NCI-H2107 treated with DMSO at 0.1 percent for 48 hours (cell line): ENCODE data around the gene NFKB1.

Experiments used
- DNase-seq: peaks from one replicate; lab custom pipeline; 2025; ENCODE audit not compliant: unreplicated experiment; lab: John Stamatoyannopoulos, UW

The NFKB1 gene

DNA sequence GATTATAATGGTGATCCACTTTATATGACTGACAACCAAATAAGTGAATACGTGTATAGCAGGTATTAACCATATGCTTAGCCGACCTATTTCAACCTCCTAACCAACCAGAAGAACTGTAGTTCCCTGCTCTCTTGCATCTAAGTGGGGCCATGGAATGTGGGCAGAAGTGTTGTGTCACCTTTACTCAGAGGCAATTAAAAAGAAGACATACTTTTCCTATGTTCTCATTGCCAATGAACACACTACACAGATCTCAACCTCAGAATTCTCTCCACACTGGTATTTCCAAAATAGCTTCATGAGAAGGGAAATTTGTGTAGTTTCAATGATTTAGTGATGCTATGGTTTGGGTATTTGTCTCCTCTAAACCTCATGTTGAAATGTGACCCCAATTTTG lies 3.2 kb upstream of the NFKB1 start:
- DNase-seq: no peak

DNA sequence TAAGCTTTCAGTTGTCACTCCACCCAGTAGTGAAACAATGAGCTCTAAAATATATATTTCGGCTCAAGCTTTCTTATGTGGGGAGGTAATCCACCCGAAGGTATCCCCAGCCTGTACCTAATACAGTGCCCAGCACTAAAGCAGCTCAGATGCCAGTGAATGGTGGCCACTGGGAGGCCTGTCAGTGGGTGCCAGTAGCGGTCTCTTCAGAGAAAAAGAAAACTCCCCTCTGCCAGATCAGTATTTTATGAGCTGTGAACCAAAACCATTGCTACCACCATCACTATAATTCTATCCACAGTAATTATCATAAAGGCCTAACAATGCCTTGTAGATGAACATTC lies 835 bp upstream of the NFKB1 start:
- peak; percentile 26 for DNase-seq

GRCh38 chr4:102501447-102501696 lies 213 bp downstream of the NFKB1 start:
- no peak for DNase-seq

GRCh38 chr4:102502543-102502818 lies 1.3 kb downstream of the NFKB1 start:
- no peak for DNase-seq

DNA sequence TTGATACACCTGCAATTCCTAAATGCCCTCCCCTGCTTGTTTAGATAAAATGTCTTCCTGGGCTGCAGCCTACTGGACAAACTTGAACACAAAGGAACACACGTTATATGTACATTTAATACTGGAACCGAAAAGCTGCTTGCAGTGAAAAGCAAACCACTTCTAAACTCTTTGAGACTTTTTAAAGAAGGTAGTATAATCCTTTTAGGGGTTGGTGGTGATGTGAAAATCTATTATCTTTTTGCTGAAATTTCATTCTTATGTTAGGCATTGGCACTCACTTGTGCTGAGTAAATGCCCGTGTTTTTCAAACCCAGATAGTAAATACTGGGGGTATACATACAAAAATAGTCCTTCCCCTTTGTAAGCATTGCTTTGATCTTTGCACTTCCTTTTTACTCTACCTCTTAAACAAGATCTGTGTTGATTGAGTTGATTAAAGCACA lies 2.2 kb downstream of the NFKB1 start:
- peak; percentile 29 for DNase-seq

DNA sequence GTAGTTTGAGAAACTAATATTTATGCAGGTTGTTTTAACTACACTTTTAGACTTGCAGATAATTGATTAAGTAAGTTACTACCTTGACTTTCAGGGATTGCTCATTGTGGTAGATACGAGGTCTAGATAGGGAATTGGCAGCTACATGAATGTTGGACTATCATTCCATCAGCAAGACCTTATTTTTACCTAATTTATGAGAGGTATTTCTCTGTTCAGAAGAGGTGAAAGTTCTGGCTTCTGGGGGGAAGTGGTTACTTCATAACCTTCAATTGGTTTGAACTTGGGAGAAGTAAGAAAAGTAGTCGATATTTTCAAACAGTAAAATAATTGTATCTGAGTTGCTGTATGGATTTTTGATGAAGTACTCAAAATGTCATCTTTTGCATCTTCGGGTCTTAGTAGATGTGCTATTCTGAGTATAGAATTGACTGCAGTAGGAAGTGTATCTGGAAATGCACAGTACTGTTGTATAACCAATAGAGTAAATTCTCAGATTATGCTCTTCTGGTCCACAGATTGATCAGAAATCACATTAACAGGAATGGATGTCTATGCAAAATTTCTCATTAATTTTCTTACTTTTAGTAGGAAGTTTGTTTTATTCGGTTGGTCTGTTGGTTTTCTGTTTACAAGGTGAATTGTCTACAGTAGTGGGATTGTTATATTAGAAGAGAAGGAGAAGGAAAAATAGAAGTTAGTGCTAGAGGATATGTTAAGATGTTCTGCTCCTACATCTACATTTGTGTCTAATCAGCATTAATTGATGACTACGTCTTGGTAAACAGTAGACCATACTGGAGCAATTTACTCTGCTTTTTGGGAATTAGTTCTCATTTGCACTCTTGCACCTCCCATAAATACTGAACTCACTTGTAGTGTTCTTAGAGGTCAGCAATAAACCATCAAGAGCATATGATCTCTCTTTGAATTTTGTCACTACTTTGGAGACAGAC lies 3.0 kb downstream of the NFKB1 start:
- DNase-seq: no peak

DNA sequence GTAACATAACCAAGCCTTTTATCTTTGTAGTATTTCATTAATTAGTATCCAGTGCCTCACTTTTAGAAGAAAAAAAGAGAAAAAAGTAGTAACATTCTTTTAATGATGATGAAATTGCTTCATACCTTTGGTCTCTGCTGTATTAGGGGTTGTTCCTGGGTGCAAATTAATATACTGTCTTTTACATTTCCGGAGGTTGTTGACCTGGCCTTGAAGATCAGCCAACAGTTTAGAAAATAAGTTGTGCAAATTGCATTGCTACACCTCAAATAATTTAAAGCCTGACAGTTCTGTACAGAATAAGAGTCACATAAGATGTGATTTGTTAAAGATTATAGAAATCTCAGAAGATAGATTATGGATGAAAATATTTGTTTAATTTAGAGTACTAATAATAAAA lies 3.8 kb downstream of the NFKB1 start:
- no peak for DNase-seq

DNA sequence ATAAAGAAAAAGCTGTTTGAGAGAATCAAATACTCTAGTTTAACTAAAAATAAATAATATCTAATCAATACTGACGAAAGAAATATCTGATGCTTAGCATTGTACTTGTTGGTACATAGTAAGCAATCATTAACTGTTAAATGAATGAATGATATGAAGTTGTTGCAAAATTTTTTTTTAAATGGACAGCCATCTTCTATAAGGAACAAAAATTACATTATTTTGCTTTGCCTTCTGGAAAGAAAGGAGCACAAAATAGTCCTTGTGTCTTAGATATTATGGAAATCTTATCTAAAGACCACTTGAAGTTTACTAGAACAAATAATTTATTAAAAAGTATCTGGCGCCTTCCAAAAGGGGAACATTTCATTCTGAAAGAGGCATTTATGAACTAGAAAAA lies 4.5 kb downstream of the NFKB1 start:
- DNase-seq: no peak

- DNase-seq: no peak
These were observed 5.4 kb downstream of the NFKB1 start for GRCh38 chr4:102506523-102506922.

DNA sequence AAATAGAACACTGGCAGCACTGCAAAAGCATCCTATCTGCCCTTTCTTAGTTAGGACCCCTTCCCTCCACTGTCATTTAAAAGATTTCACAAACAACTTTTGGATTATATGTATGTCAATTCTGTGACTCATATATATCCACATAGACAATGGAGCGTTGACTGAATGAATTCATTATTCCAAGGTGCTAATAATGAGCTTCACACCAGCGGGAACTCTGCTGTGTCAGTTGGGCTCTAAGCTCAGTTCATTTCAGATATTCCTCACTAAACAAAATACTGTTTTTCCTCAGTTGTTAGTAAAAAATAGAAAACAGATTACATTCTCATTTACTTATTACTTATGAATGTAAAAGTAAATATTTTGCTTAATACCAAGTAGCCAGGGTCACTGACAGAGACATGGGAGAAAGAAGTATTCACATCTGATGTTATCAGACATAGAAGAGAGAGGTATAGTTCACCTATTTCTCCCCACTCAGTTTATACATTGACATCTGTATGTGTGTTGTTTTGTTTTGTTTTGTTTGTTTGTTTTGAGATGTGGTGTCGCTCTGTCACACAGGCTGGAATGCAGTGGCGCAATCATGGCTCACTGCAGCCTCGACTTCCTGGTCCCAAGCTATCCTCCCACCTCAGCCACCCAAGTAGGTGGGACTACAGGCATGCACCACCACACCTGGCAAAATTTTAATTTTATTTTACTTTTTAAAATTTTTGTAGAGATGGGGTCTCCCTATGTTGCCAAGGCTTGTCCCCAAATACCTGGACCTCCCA lies 10.9 kb downstream of the NFKB1 start:
- no peak for DNase-seq

GRCh38 chr4:102514298-102514964 lies 13.3 kb downstream of the NFKB1 start:
- DNase-seq: no peak

- no peak for DNase-seq
These were observed 16.6 kb downstream of the NFKB1 start for GRCh38 chr4:102517753-102518152.

DNA sequence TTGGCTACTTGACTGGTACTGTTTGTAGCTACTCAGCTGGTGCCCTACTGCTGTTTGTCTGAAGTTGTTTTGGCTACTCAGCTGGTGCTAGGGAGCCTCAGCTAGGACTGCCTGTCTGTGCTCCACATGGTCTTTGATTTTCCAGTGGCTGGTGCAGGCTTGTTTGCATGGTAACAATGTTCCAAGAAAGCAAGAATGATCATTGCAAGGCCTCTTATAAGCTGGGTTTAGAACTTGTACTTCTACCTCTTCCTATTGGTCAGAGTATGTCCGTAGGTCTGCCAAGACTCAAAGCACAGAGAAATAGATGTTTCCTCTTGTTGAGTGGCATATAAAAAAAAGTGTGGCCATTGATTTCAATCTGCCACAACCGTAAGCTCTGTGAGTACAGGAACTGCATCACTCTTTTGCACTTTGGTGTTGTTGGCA lies 17.6 kb downstream of the NFKB1 start:
- no peak for DNase-seq

GRCh38 chr4:102519925-102520324 lies 18.8 kb downstream of the NFKB1 start:
- DNase-seq: no peak

- no peak for DNase-seq
These were observed 20.4 kb downstream of the NFKB1 start for GRCh38 chr4:102521570-102521969.

GRCh38 chr4:102522031-102522440 lies 20.9 kb downstream of the NFKB1 start:
- DNase-seq: no peak

GRCh38 chr4:102524691-102525090 lies 23.5 kb downstream of the NFKB1 start:
- DNase-seq: no peak

GRCh38 chr4:102525097-102525496 lies 23.9 kb downstream of the NFKB1 start:
- DNase-seq: no peak

GRCh38 chr4:102525504-102525903 lies 24.3 kb downstream of the NFKB1 start:
- no peak for DNase-seq

DNA sequence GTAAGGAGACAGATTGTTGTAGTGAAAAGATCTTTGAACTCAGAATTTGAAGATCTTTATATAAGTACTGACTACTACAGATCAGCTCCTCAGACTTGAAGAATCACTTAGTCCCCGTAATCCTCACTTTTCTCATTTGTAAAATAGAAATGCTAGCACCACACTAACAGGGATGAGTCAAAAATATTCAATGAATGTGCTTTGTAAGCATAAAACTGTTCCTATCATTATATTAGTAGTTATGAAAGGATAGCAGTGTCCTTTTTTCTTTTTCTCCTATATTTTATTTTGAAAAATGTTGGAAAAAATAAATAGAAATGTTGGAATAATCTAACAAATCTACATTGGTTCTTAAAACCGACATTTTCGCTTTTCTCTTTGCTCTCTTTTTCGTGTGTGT lies 25.4 kb downstream of the NFKB1 start:
- no peak for DNase-seq

GRCh38 chr4:102527695-102528283 lies 26.6 kb downstream of the NFKB1 start:
- DNase-seq: no peak

DNA sequence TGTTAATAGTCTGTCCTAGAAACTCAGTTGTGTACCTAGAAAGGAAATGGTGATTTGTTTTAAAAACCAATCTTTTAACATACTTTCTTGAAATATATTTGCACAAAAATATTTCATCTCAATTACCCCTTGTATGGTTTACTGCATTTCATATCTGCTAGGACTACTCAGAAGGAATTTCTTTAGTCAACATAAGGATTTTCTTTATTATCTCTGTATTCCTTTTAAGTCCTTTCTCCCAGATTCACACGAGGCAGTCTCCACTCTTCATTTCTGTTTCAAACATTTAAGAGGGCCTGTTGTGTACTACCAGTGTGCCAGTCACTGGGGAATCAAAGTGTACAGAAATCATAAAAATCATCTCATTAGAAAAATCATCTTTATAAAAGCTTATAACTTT lies 28.8 kb downstream of the NFKB1 start:
- no peak for DNase-seq
